ENCODE measurements around the gene UFSP1. TPM values are rescaled to one million over a fixed set of nuclear protein-coding genes. Genes with fewer than 3 reads are reported as not detected.

The UFSP1 gene
- total and polyA plus RNA-seq, 10 of the 15 experiments (the other 5 are each of a cell fraction or from before 2014, with no cell fraction given): 0.14 to 10.6 (median 2.8) TPM

GRCh38 chr7:100874577-100875355, 14.7 kb downstream of the UFSP1 start, which contains the start of gene SRRT (continued):
- TF ChIP-seq ZNF687 (IDR thresholded peaks at IDR 0.05) (peak; percentile 79), TCF3 (IDR thresholded peaks at IDR 0.05; ENCODE audit: borderline replicate concordance, insufficient read depth, low read depth, low read length) (peak; percentile 23; the same call in 1 of the 2 replicates), FOS (IDR thresholded peaks at IDR 0.05; ENCODE audit: borderline replicate concordance, extremely low read depth, insufficient read length) (no peak), MLLT1 (IDR thresholded peaks at IDR 0.05) (peak; percentile 82), GABPA (IDR thresholded peaks at IDR 0.05; ENCODE audit: low read depth) (no peak; the same call in 1 of the 2 replicates), BCL3 (IDR thresholded peaks at IDR 0.05; ENCODE audit: borderline replicate concordance, insufficient read depth, low read depth, low read length, poor library complexity, severe bottlenecking) (peak; percentile 55), GATAD2B (conservative IDR thresholded peaks at IDR 0.05; ENCODE audit: low read depth) (peak; percentile 87), NFYB (IDR thresholded peaks at IDR 0.05; ENCODE audit: insufficient read depth, low read depth, low read length) (no peak), NFIC (IDR thresholded peaks at IDR 0.05; ENCODE audit: low read depth, low read length) (no peak), SUZ12 (IDR thresholded peaks at IDR 0.05; ENCODE audit: unreplicated experiment) (no peak), POLR2AphosphoS5 (IDR thresholded peaks at IDR 0.05; ENCODE audit: low read length) (peak; percentile 96), ETV6 (conservative IDR thresholded peaks at IDR 0.05 in 1 of 2, IDR thresholded peaks at IDR 0.05 in 1 of 2; ENCODE audit: borderline replicate concordance in 1 of 2, low read depth in 1 of 2) (0 out of 4 replicates have a peak, but pooled peaks of 1 of the 2 experiments have one; percentile 20), RELB (IDR thresholded peaks at IDR 0.05; ENCODE audit: low read depth) (peak; percentile 99), MTA3 (IDR thresholded peaks at IDR 0.05; ENCODE audit: borderline replicate concordance, low read length) (no peak), TAF1 (IDR thresholded peaks at IDR 0.05; ENCODE audit: borderline replicate concordance, low read depth, low read length) (peak; percentile 85; the same call in 1 of the 2 replicates), PML (IDR thresholded peaks at IDR 0.05; ENCODE audit: low read length) (peak; percentile 92), MXI1 (IDR thresholded peaks at IDR 0.05; ENCODE audit: low read depth, low read length) (no peak; the same call in 1 of the 2 replicates), RAD21 (IDR thresholded peaks at IDR 0.05; ENCODE audit: insufficient read depth, low read depth, low read length) (no peak)
